Vagina (tissue), 2 donors: ENCODE results near the gene CSRP2. TPM values are rescaled to one million over a fixed set of nuclear protein-coding genes. Genes with fewer than 3 reads are reported as not detected.

Experiments used
- DNase-seq, 2 donors: peaks; one replicate each; pipeline ENCODE4 v3.0.0-alpha.2; 2017; ENCODE audit errors: extremely low spot score in 2 of 2
- H3K27ac ChIP-seq: fragments of 200-600 bp; sonication (generic); one replicate; pipeline ENCODE4 v1.5.1; 2019
- H3K27me3 ChIP-seq: fragments of 200-600 bp; sonication (generic); one replicate; pipeline ENCODE4 v1.5.1; 2019
- H3K36me3 ChIP-seq, 2 donors: fragments of 200-600 bp; sonication (generic); one replicate each; pipeline ENCODE4 v1.5.1; 2017 to 2019
- H3K4me1 ChIP-seq: fragments of 200-600 bp; sonication (generic); one replicate; pipeline ENCODE4 v1.5.1; 2019
- H3K4me3 ChIP-seq, 2 donors: fragments of 200-600 bp; sonication (generic); 1 replicate in 1 of 2; 2 replicates in 1 of 2; pipeline ENCODE4 v1.5.1; 2016 to 2019
- H3K9me3 ChIP-seq: fragments of 200-600 bp; sonication (generic); one replicate; pipeline ENCODE4 v1.5.1; 2019
- CTCF ChIP-seq, 3 experiments: fragments of 450-650 bp in 2 of 3; fragments of 200-600 bp in 1 of 3; sonication (generic) in 1 of 3; IDR thresholded peaks; one replicate each; pipeline ENCODE4 v1.5.1; 2017 to 2019; ENCODE audit warnings: antibody characterized with exemption in 3 of 3, mild to moderate bottlenecking in 2 of 3, moderate library complexity in 2 of 3
- POLR2A ChIP-seq, 2 donors: fragments of 450-650 bp; IDR thresholded peaks; one replicate each; pipeline ENCODE4 v1.6.1; 2017; ENCODE audit warnings: antibody characterized with exemption in 2 of 2, mild to moderate bottlenecking in 2 of 2, moderate library complexity in 2 of 2
- POLR2AphosphoS5 ChIP-seq, 2 donors: sonication (generic); formaldehyde crosslinking; IDR thresholded peaks; one replicate each; pipeline ENCODE4 v1.9.0; 2017; ENCODE audit warnings: antibody characterized with exemption in 2 of 2, mild to moderate bottlenecking in 2 of 2, low read depth in 1 of 2; ENCODE audit not compliant: insufficient read depth in 1 of 2
- intact Hi-C: fragments of 100-400 bp; cut with DNase I; formaldehyde crosslinking; loops from one replicate; pipeline ENCODE4 v1.15.1; 2023
- total RNA-seq: library from RNA; depleted of rRNA; stranded (reverse); fragments of >200 nt; gene quantifications from one replicate; pipeline ENCODE4 v1.2.3, GENCODE V29; 2016

The CSRP2 gene
- total RNA-seq, 1 donor from 2014 or later = 42.0 TPM

- no peak for DNase-seq
- intact Hi-C loops = no loop called here
- H3K27ac ChIP-seq = no peak overlapping the region
Measured at GRCh38 chr12:76820888-76821482, 57.8 kb downstream of the CSRP2 start.

GRCh38 chr12:76813972-76814371, 64.8 kb downstream of the CSRP2 start:
- peaks cover 0 to 11% of the 10 kb centered on the region in 2 donors for H3K36me3 ChIP-seq
- no peaks in the 10 kb centered on the region for H3K27me3 ChIP-seq
- intact Hi-C loops = no loop called here
- no peak for TF ChIP-seq POLR2AphosphoS5 (IDR thresholded peaks at IDR 0.05; ENCODE audit: insufficient read depth in 1 of 2, low read depth in 1 of 2)
- H3K4me3 ChIP-seq = no peak overlapping the region
- no peak overlapping the region for H3K27ac ChIP-seq
- H3K9me3 ChIP-seq = no peaks in the 10 kb centered on the region
- no peaks in the 10 kb centered on the region for H3K4me1 ChIP-seq
- no peak for DNase-seq

More at GRCh38 chr12:76820888-76821482, 57.8 kb downstream of the CSRP2 start:
- no peak for TF ChIP-seq POLR2A (IDR thresholded peaks at IDR 0.05)
- no peak for TF ChIP-seq POLR2AphosphoS5 (IDR thresholded peaks at IDR 0.05; ENCODE audit: insufficient read depth in 1 of 2, low read depth in 1 of 2)
- peak in 2 of 3 experiments; percentile 26 to 29 for TF ChIP-seq CTCF (IDR thresholded peaks at IDR 0.05)
- Histone ChIP-seq H3K4me1 (no peaks in the 10 kb centered on the region), H3K36me3 (peaks cover 0 to 16% of the 10 kb centered on the region in 2 donors), H3K4me3 (no peak overlapping the region), H3K27me3 (no peaks in the 10 kb centered on the region), H3K9me3 (no peaks in the 10 kb centered on the region)

DNA sequence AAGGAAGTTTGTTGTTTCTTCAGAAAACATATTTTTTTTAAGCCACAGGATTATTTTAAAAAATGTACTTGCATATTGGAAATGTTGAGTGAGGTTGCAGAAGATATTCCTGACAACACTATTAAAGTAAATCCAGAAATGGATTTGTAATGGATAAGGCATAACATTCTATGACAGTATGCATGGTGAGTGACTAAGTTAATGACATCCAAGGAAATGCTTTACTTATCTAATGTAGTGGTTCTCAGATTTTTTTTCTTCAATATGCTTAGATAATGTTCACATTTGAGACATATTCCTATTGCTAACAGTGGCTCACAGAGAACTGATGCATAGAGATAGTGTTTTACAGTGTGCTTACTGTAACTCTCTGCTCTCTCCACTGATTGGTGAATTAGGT, 65.6 kb downstream of the CSRP2 start:
- Histone ChIP-seq H3K27me3 (no peaks in the 10 kb centered on the region), H3K36me3 (peaks cover 0 to 12% of the 10 kb centered on the region in 2 donors), H3K4me3 (no peak overlapping the region), H3K4me1 (no peaks in the 10 kb centered on the region), H3K27ac (no peak overlapping the region), H3K9me3 (no peaks in the 10 kb centered on the region)
- intact Hi-C loops = no loop called here
- no peak for DNase-seq
- TF ChIP-seq CTCF (IDR thresholded peaks at IDR 0.05) = no peak
- no peak for TF ChIP-seq POLR2AphosphoS5 (IDR thresholded peaks at IDR 0.05; ENCODE audit: insufficient read depth in 1 of 2, low read depth in 1 of 2)
- TF ChIP-seq POLR2A (IDR thresholded peaks at IDR 0.05) = no peak

- DNase-seq = no peak
- Histone ChIP-seq H3K4me3 (no peak overlapping the region), H3K4me1 (no peaks in the 10 kb centered on the region), H3K27me3 (no peaks in the 10 kb centered on the region), H3K27ac (no peak overlapping the region), H3K36me3 (peaks cover 0 to 12% of the 10 kb centered on the region in 2 donors), H3K9me3 (no peaks in the 10 kb centered on the region)
- TF ChIP-seq CTCF (IDR thresholded peaks at IDR 0.05) (no peak), POLR2A (IDR thresholded peaks at IDR 0.05) (no peak), POLR2AphosphoS5 (IDR thresholded peaks at IDR 0.05; ENCODE audit: insufficient read depth in 1 of 2, low read depth in 1 of 2) (no peak)
- intact Hi-C loops = no loop called here
Measured at GRCh38 chr12:76811976-76812375, 66.8 kb downstream of the CSRP2 start.

GRCh38 chr12:76810671-76811419, 68.0 kb downstream of the CSRP2 start:
- TF ChIP-seq POLR2A (IDR thresholded peaks at IDR 0.05) (no peak), CTCF (IDR thresholded peaks at IDR 0.05) (no peak), POLR2AphosphoS5 (IDR thresholded peaks at IDR 0.05; ENCODE audit: insufficient read depth in 1 of 2, low read depth in 1 of 2) (no peak)
- no peak overlapping the region for H3K4me3 ChIP-seq
- intact Hi-C loops = no loop called here

More at GRCh38 chr12:76810671-76811419, 68.0 kb downstream of the CSRP2 start:
- Histone ChIP-seq H3K27me3 (no peaks in the 10 kb centered on the region), H3K4me1 (no peaks in the 10 kb centered on the region), H3K27ac (no peak overlapping the region), H3K9me3 (no peaks in the 10 kb centered on the region), H3K36me3 (peaks cover 0 to 16% of the 10 kb centered on the region in 2 donors)
- DNase-seq = no peak

Other genes with a start within 250 kb of the CSRP2 start
- gene ZDHHC17, start 114.9 kb downstream of the CSRP2 start, total RNA-seq = 59.9 TPM
- 2.2 TPM for gene E2F7, start 186.6 kb upstream of the CSRP2 start, total RNA-seq